Transverse colon (tissue), 3 donors: ENCODE measurements around the gene NEURL1.

ENCODE experiments used
- CTCF ChIP-seq, 5 experiments: fragments of 200-600 bp in 3 of 5; fragments of 450-650 bp in 2 of 5; sonication (generic) in 3 of 5; IDR thresholded peaks; 1 replicate in 2 of 5; 2 replicates in 3 of 5; pipeline ENCODE4 v1.5.1; 2016 to 2017; ENCODE audit warnings: antibody characterized with exemption in 5 of 5, inconsistent platforms in 3 of 5, mild to moderate bottlenecking in 2 of 5, moderate library complexity in 1 of 5
- POLR2A ChIP-seq: fragments of 450-650 bp; IDR thresholded peaks from one replicate; pipeline ENCODE4 v1.6.1; 2016; ENCODE audit warnings: antibody characterized with exemption, mild to moderate bottlenecking, moderate library complexity

- TF ChIP-seq POLR2A = no peak
- no peak for TF ChIP-seq CTCF (IDR thresholded peaks at IDR 0.05)
These were observed 90.9 kb downstream of the NEURL1 start for GRCh38 chr10:103584216-103585010.
